ENCODE data around the gene SNX33. TPM values are rescaled to one million over a fixed set of nuclear protein-coding genes. Genes with fewer than 3 reads are reported as not detected.

SNX33 gene
- total and polyA plus RNA-seq, 9 donors = 16.0 to 37.3 (median 28.3) TPM

DNA sequence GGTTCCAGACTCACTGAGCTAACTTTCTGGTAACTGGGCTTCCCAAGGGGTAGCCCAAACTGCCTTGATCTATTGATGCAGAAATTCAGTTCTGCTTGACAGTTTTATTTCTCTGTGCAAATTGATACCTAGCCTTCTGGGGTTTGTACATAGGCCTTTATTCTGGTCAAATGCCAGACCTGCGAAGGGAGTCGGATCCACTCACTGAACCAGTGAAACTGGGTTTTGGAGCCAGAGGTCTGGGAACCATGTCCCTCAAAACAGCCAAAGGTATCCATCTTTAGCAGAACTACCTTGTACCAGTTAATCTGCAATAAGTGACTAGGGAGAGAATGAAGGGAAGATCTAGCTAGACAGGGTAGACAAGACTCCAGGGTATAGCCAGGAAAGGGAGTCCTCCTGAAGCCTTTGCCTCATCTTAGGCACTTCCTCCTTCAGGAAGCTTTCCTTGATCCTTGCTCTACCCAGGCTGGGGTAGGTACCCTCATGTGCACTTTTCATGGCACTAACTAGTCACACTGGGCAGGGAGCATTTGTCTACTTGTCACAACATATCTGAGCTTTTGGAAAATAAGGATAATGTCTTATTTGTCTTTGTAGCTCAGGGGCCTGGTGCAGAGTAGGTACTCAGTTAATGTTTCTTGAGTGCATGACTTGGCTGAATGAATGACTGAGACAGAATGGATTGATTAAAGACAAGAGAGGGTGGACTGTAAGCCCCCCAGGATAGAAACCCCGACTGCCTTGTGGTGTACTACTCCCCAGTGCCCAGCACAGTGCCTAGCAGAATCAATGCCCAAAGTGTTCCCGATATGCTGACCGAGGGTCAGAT is 1.4 kb upstream of the SNX33 start:
- Histone ChIP-seq H3K36me3 (no peaks in the 10 kb centered on the region), H3K4me1 (ENCODE audit: insufficient read depth) (peaks cover 27% of the 10 kb centered on the region), H3K27me3 (no peaks in the 10 kb centered on the region), H3K27ac (peak overlapping the region; percentile 80 to 96), H3K4me3 (peak overlapping the region; percentile 81), H3K9me3 (no peaks in the 10 kb centered on the region)
- DNase-seq = no peak
- 34 to 39% (median 36%) methylated on average over 5 of the region's 5 CpGs for WGBS, 3 donors
- intact Hi-C loops (cut with DNase I) = loop anchor here in 2 of 4 donors (5.0 to 10.0 kb wide), 2 partner anchors 36 to 192 kb away; partner anchors contain the start of gene SIN3A (in 1 of the 2)
- TF ChIP-seq, protein P1, sequence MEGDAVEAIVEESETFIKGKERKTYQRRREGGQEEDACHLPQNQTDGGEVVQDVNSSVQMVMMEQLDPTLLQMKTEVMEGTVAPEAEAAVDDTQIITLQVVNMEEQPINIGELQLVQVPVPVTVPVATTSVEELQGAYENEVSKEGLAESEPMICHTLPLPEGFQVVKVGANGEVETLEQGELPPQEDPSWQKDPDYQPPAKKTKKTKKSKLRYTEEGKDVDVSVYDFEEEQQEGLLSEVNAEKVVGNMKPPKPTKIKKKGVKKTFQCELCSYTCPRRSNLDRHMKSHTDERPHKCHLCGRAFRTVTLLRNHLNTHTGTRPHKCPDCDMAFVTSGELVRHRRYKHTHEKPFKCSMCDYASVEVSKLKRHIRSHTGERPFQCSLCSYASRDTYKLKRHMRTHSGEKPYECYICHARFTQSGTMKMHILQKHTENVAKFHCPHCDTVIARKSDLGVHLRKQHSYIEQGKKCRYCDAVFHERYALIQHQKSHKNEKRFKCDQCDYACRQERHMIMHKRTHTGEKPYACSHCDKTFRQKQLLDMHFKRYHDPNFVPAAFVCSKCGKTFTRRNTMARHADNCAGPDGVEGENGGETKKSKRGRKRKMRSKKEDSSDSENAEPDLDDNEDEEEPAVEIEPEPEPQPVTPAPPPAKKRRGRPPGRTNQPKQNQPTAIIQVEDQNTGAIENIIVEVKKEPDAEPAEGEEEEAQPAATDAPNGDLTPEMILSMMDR (IDR thresholded peaks at IDR 0.05) = no peak
- TF ChIP-seq EP300 (IDR thresholded peaks at IDR 0.05) = no peak
- TF ChIP-seq POLR2A (IDR thresholded peaks at IDR 0.05) = no peak

DNA sequence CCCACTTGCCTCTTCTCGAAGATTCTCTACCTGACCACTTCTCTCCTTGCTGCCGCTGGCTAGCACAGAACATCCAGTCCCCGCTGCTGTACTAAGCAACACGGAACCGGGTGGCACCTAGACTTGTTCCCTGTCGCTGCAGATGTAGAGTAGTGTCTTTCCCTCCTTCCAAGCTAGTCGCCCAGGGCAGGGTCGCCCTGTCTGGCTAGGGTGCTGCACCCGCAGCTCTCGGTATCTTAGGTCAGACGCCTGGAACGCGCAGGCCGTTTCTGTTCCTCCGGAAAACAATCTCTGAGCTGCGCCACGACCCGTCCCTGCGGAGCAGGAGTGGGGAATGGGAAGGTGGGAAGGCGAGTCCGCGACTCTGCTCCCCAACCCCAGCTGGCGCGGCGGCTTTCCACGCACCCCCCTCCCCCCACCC is 758 bp upstream of the SNX33 start:
- Histone ChIP-seq H3K4me3 (peak overlapping the region; percentile 81), H3K4me1 (ENCODE audit: insufficient read depth) (peaks cover 32% of the 10 kb centered on the region), H3K27ac (peak overlapping the region; percentile 80 to 96), H3K36me3 (no peaks in the 10 kb centered on the region), H3K27me3 (no peaks in the 10 kb centered on the region), H3K9me3 (no peaks in the 10 kb centered on the region)
- 0 to 1% (median 0%) methylated on average over 26 of the region's 26 CpGs for WGBS, 3 donors
- DNase-seq = no peak
- intact Hi-C loops (cut with DNase I) = loop anchor here in 2 of 4 donors (5.0 to 10.0 kb wide), 2 partner anchors 35 to 192 kb away; partner anchors contain the start of gene SIN3A (in 1 of the 2)
- TF ChIP-seq, protein P1 (IDR thresholded peaks at IDR 0.05) = no peak
- TF ChIP-seq EP300 (IDR thresholded peaks at IDR 0.05) = no peak
- no peak for TF ChIP-seq POLR2A (IDR thresholded peaks at IDR 0.05)

DNA sequence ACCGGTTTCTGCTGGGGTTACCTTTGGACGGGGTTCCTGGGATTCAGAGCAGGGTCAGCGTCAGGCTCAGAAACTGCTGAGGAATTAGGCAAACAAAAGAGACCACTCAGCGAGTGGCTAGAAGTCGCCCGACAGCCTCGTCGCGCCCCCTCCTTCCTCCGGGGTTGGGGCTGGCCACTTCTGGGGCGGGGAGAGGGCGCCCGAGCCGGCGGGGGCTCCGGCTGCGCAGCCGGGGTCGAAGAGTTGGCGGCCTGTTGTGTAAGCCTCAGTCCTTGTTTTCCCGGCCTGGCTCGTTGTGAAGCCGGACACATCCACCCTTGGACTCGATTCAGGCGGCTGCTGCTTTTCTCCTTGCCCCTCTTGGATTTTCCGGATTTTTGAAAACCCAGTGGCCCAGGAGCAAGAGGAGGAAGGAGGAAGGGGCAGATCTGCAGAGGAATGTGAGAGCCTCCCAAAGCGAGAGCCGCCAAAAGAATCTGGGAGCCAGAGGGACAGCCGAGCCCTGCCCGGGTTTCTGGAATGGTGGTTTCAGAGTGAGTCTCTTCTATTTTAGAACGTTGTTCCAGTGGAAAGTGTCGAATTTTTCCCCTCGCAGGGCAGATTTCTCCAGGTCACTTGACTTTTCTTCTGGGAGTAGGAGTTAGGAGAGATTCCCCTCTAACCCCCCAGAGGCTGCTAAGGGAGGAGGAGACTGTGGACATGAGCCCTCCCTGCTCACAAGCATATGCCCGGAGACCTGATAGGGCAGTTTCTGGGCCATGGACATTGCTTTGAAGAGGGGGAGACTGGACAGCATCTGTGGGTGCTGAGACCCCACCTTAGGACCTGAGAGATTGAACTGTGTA is 666 bp downstream of the SNX33 start:
- WGBS, 3 donors = 1 to 2% (median 1%) methylated on average over 34 of the region's 34 CpGs
- H3K9me3 ChIP-seq = no peaks in the 10 kb centered on the region
- H3K4me3 ChIP-seq = peak overlapping the region; percentile 81
- peak overlapping the region; percentile 80 to 96 for H3K27ac ChIP-seq
- intact Hi-C loops (cut with DNase I) = loop anchor here in 2 of 4 donors (5.0 to 10.0 kb wide), 2 partner anchors 34 to 194 kb away; partner anchors contain the start of gene SIN3A (in 1 of the 2)
- DNase-seq = peak; percentile 70 to 80 (median 79)
- H3K4me1 ChIP-seq (ENCODE audit: insufficient read depth) = peaks cover 44% of the 10 kb centered on the region
- no peaks in the 10 kb centered on the region for H3K27me3 ChIP-seq
- no peak for TF ChIP-seq EP300 (IDR thresholded peaks at IDR 0.05)
- TF ChIP-seq POLR2A (IDR thresholded peaks at IDR 0.05) = no peak
- TF ChIP-seq, protein P1 (IDR thresholded peaks at IDR 0.05) = no peak
- H3K36me3 ChIP-seq = no peaks in the 10 kb centered on the region
